ENCODE results near the gene CYBA. TPM values are rescaled to one million over a fixed set of nuclear protein-coding genes. Genes with fewer than 3 reads are reported as not detected.

The CYBA gene
- total and polyA plus RNA-seq, 2 donors (not counting 1 experiment from before 2014, with no cell fraction given): 701 to 1,336 TPM

- ATAC-seq (ENCODE audit: low read depth): no peak
- Histone ChIP-seq H3K4me3 (ENCODE audit: control extremely low read depth in 1 of 5, extremely low read depth in 1 of 5, insufficient read depth in 1 of 5, low read depth in 2 of 5, low read length in 4 of 5) (no peak overlapping the region), H3K36me3 (replicated peaks in 1 of 2; ENCODE audit: control extremely low read depth in 1 of 2, control insufficient read depth in 1 of 2, extremely low read depth in 1 of 2, insufficient read depth in 2 of 2, low read length in 1 of 2) (peaks cover 0 to 47% of the 10 kb centered on the region in 2 experiments), H3K27ac (ENCODE audit: low read length in 2 of 2) (no peak overlapping the region), H3K9me3 (ENCODE audit: control extremely low read depth in 1 of 3, control insufficient read depth in 2 of 3, insufficient read depth in 1 of 3, low read length in 2 of 3) (no peaks in the 10 kb centered on the region), H3K4me1 (ENCODE audit: control insufficient read depth in 2 of 2, insufficient read depth in 2 of 2, low read length in 2 of 2) (no peaks in the 10 kb centered on the region), H3K4me2 (replicated peaks; ENCODE audit: low read depth, low read length, poor library complexity, severe bottlenecking) (no peak overlapping the region), H3K79me2 (ENCODE audit: control insufficient read depth, insufficient read depth, low read length) (peaks cover 79% of the 10 kb centered on the region), H4K20me1 (ENCODE audit: control insufficient read depth, insufficient read depth, low read length, poor library complexity, severe bottlenecking) (peaks cover 80% of the 10 kb centered on the region), H3K27me3 (replicated peaks in 1 of 4; ENCODE audit: control extremely low read depth in 1 of 4, control insufficient read depth in 3 of 4, insufficient read depth in 4 of 4, low read length in 3 of 4) (no peaks in the 10 kb centered on the region), H3K9ac (ENCODE audit: low read length) (no peak overlapping the region), H2AFZ (ENCODE audit: insufficient read depth, low read depth, low read length, poor library complexity, severe bottlenecking) (no peak overlapping the region)
- H3K27ac Mint-ChIP-seq: no peak overlapping the region
- intact Hi-C loops (cut with micrococcal nuclease): no loop called here
- POLR2A ChIA-PET: no interaction called here
- H3K9me3 Mint-ChIP-seq (ENCODE audit: insufficient read depth): no peaks in the 10 kb centered on the region
- no peak overlapping the region for H3K4me3 Mint-ChIP-seq
- no peak for DNase-seq
- CTCF ChIA-PET: no interaction called here
- H3K4me1 Mint-ChIP-seq: no peaks in the 10 kb centered on the region
- H3K27me3 Mint-ChIP-seq: no peaks in the 10 kb centered on the region
- 97% methylated on average over 12 of the region's 13 CpGs for WGBS (ENCODE audit: insufficient coverage)
- no peak for TF ChIP-seq EZH2 (IDR thresholded peaks at IDR 0.05; ENCODE audit: borderline replicate concordance, insufficient read depth, low read depth, low read length, poor library complexity, severe bottlenecking)
- TF ChIP-seq CTCF (IDR thresholded peaks at IDR 0.05): no peak
These were observed 34.5 kb downstream of the CYBA start for GRCh38 chr16:88616320-88616719.

- POLR2A ChIA-PET: no interaction called here
- H3K9me3 ChIP-seq (ENCODE audit: control extremely low read depth in 1 of 3, control insufficient read depth in 2 of 3, insufficient read depth in 1 of 3, low read length in 2 of 3): no peaks in the 10 kb centered on the region
- no peak for DNase-seq
- no peak for ATAC-seq (ENCODE audit: low read depth)
- peaks cover 0 to 60% of the 10 kb centered on the region in 2 experiments for H3K36me3 ChIP-seq (replicated peaks in 1 of 2; ENCODE audit: control extremely low read depth in 1 of 2, control insufficient read depth in 1 of 2, extremely low read depth in 1 of 2, insufficient read depth in 2 of 2, low read length in 1 of 2)
- CTCF ChIA-PET: no interaction called here
- Mint-ChIP-seq H3K27ac (no peak overlapping the region), H3K4me3 (no peak overlapping the region), H3K4me1 (no peaks in the 10 kb centered on the region), H3K9me3 (ENCODE audit: insufficient read depth) (no peaks in the 10 kb centered on the region), H3K27me3 (no peaks in the 10 kb centered on the region)
- H4K20me1 ChIP-seq (ENCODE audit: control insufficient read depth, insufficient read depth, low read length, poor library complexity, severe bottlenecking): peaks cover 85% of the 10 kb centered on the region
- no peak overlapping the region for H3K4me3 ChIP-seq (ENCODE audit: control extremely low read depth in 1 of 5, extremely low read depth in 1 of 5, insufficient read depth in 1 of 5, low read depth in 2 of 5, low read length in 4 of 5)
- no peak overlapping the region for H3K4me2 ChIP-seq (replicated peaks; ENCODE audit: low read depth, low read length, poor library complexity, severe bottlenecking)
- no peak overlapping the region for H3K27ac ChIP-seq (ENCODE audit: low read length in 2 of 2)
- no peak overlapping the region for H2AFZ ChIP-seq (ENCODE audit: insufficient read depth, low read depth, low read length, poor library complexity, severe bottlenecking)
- 92% methylated on average over 17 of the region's 19 CpGs for WGBS (ENCODE audit: insufficient coverage)
- H3K9ac ChIP-seq (ENCODE audit: low read length): no peak overlapping the region
- H3K79me2 ChIP-seq (ENCODE audit: control insufficient read depth, insufficient read depth, low read length): peaks cover 87% of the 10 kb centered on the region
- H3K4me1 ChIP-seq (ENCODE audit: control insufficient read depth in 2 of 2, insufficient read depth in 2 of 2, low read length in 2 of 2): no peaks in the 10 kb centered on the region
- no peak for TF ChIP-seq CTCF (IDR thresholded peaks at IDR 0.05)
- no peak for TF ChIP-seq EZH2 (IDR thresholded peaks at IDR 0.05; ENCODE audit: borderline replicate concordance, insufficient read depth, low read depth, low read length, poor library complexity, severe bottlenecking)
- no peaks in the 10 kb centered on the region for H3K27me3 ChIP-seq (replicated peaks in 1 of 4; ENCODE audit: control extremely low read depth in 1 of 4, control insufficient read depth in 3 of 4, insufficient read depth in 4 of 4, low read length in 3 of 4)
- intact Hi-C loops (cut with micrococcal nuclease): no loop called here
These were observed 35.9 kb downstream of the CYBA start for GRCh38 chr16:88614818-88615580.
